K562 (cell line): ENCODE results near the gene TMEM59. TPM values are rescaled to one million over a fixed set of nuclear protein-coding genes. Genes with fewer than 3 reads are reported as not detected.

Experiments
- ATAC-seq: fragments of 200-7000 bp; cut with Tn5 transposase; 3 replicates; pipeline ENCODE4 v1.9.1; 2020; ENCODE audit warnings: moderate library complexity
- BruUV-seq: library from RNA; stranded (reverse); fragments of 400-500 nt; replicated peaks from 2 replicates; lab custom pipeline; 2021; lab: Mats Ljungman, UMichigan
- CTCF ChIA-PET: fragments of 300-600 bp; formaldehyde crosslinking; extraction: SDS; loops from one replicate; lab custom pipeline; 2021; ENCODE audit warnings: low intra/inter-chr PET ratio; lab: Yijun Ruan, JAX
- POLR2A ChIA-PET: fragments of 300-600, 350-650 bp; sonication (Branson Sonifier 250); formaldehyde crosslinking; extraction: SDS; loops from one replicate; lab custom pipeline; 2021; ENCODE audit warnings: antibody characterized with exemption, inconsistent platforms; lab: Yijun Ruan, JAX
- DNase-seq, 4 experiments: peaks; one replicate each; pipeline versions ENCODE4 v3.0.0 to v3.0.0-alpha.2; 2011 to 2018; ENCODE audit warnings: low spot score in 3 of 4, mixed read lengths in 3 of 4; ENCODE audit errors: extremely low read depth in 1 of 4
- FAIRE-seq: peaks from 2 replicates; lab custom pipeline; 2011; peaks lifted over from hg19 to GRCh38; lab: Jason Lieb, UNC
- H2AFZ ChIP-seq: 2 replicates; pipeline ENCODE4 v1.6.0; 2011; ENCODE audit warnings: low read depth, low read length, control low read depth, inconsistent platforms
- H3K27ac ChIP-seq: fragments of 200-600 bp; 3 replicates; pipeline ENCODE4 v1.8.0; 2011; ENCODE audit warnings: low read depth, mild to moderate bottlenecking, control low read depth, inconsistent platforms, low read length, moderate library complexity, mixed read lengths; ENCODE audit errors: extremely low read depth
- H3K27me3 ChIP-seq, 2 experiments: fragments of 300-600 bp in 1 of 2; 2 replicates in 1 of 2; 3 replicates in 1 of 2; pipeline versions ENCODE4 v1.6.0 to v1.8.0; 2011; ENCODE audit warnings: inconsistent platforms in 2 of 2, low read length in 2 of 2, mild to moderate bottlenecking in 1 of 2, mixed read lengths in 1 of 2, moderate library complexity in 1 of 2; ENCODE audit not compliant: control insufficient read depth in 2 of 2, insufficient read depth in 2 of 2
- H3K36me3 ChIP-seq: fragments of 300-600 bp; 3 replicates; pipeline ENCODE4 v1.8.0; 2011; ENCODE audit warnings: mild to moderate bottlenecking, low read length, inconsistent platforms; ENCODE audit not compliant: control insufficient read depth, insufficient read depth
- H3K4me1 ChIP-seq, 2 experiments: fragments of 200-600 bp in 1 of 2; replicated peaks in 1 of 2; 2 replicates in 1 of 2; 3 replicates in 1 of 2; pipeline versions ENCODE4 v1.5.1 to v1.8.0; 2011; ENCODE audit warnings: inconsistent platforms in 2 of 2, low read length in 2 of 2, mild to moderate bottlenecking in 1 of 2, mixed read lengths in 1 of 2, moderate library complexity in 1 of 2; ENCODE audit not compliant: control insufficient read depth in 2 of 2, insufficient read depth in 2 of 2
- H3K4me2 ChIP-seq: 2 replicates; pipeline ENCODE4 v1.6.1; 2011; ENCODE audit warnings: low read length, control low read depth, inconsistent platforms, mixed read lengths; ENCODE audit not compliant: insufficient read depth
- H3K4me3 ChIP-seq: fragments of 200-600 bp; sonication (generic), shearing (Covaris generic); 2 replicates; pipeline ENCODE4 v1.5.1; 2016; ENCODE audit warnings: control low read depth, inconsistent platforms
- H3K79me2 ChIP-seq: fragments of 200-600 bp; 3 replicates; pipeline ENCODE4 v1.8.0; 2011; ENCODE audit warnings: low read length, inconsistent platforms; ENCODE audit not compliant: control insufficient read depth, insufficient read depth
- H3K9ac ChIP-seq, 2 experiments: 2 replicates each; pipeline versions ENCODE4 v1.6.0 to v1.6.1; 2011; ENCODE audit warnings: low read depth in 2 of 2, low read length in 2 of 2, control low read depth in 1 of 2, inconsistent platforms in 1 of 2, mild to moderate bottlenecking in 1 of 2, mixed read lengths in 1 of 2; ENCODE audit not compliant: insufficient read depth in 1 of 2
- H3K9me1 ChIP-seq: one replicate; pipeline ENCODE4 v1.6.0; 2011; ENCODE audit warnings: inconsistent platforms, mild to moderate bottlenecking, low read length, moderate library complexity; ENCODE audit not compliant: control insufficient read depth, insufficient read depth
- H3K9me3 ChIP-seq: replicated peaks from 2 replicates; pipeline ENCODE4 v1.5.1; 2011; ENCODE audit warnings: low read depth, low read length, inconsistent platforms; ENCODE audit not compliant: control insufficient read depth, insufficient read depth
- H4K20me1 ChIP-seq: replicated peaks from 2 replicates; pipeline ENCODE4 v1.6.1; 2011; ENCODE audit warnings: low read length, inconsistent platforms, mixed read lengths; ENCODE audit not compliant: control insufficient read depth, insufficient read depth
- CEBPG ChIP-seq, 3 experiments: fragments of 200-800 bp in 1 of 3; sonication (Bioruptor generic) in 1 of 3; sonication (generic) in 1 of 3; formaldehyde crosslinking in 1 of 3; IDR thresholded peaks in 2 of 3; conservative IDR thresholded peaks in 1 of 3; 2 replicates each; pipeline versions ENCODE4 v1.6.1 to v1.8.0; 2016 to 2022; ENCODE audit warnings: missing compliant biosample characterization in 2 of 3, missing genetic modification characterization in 2 of 3, mild to moderate bottlenecking in 1 of 3, missing genetic modification reagents in 1 of 3
- FOXK1 ChIP-seq: sonication (generic); formaldehyde crosslinking; IDR thresholded peaks from 2 replicates; pipeline ENCODE4 v1.8.0; 2022; ENCODE audit warnings: missing genetic modification reagents, mild to moderate bottlenecking, borderline replicate concordance
- GABPA ChIP-seq: fragments of 200-800 bp; sonication (Bioruptor generic); conservative IDR thresholded peaks from 2 replicates; pipeline ENCODE4 v1.6.1; 2016; ENCODE audit warnings: low read depth, missing genetic modification characterization, missing compliant biosample characterization
- HOXB6 ChIP-seq: fragments of 250-450 bp; sonication (Bioruptor Pico); IDR thresholded peaks from 2 replicates; pipeline ENCODE4 v1.5.1; 2022; ENCODE audit warnings: mild to moderate bottlenecking, borderline replicate concordance
- MAX ChIP-seq: sonication (generic); formaldehyde crosslinking; IDR thresholded peaks from 2 replicates; pipeline ENCODE4 v1.9.0; 2022; ENCODE audit warnings: mild to moderate bottlenecking, missing genetic modification reagents
- MCM5 ChIP-seq: fragments of 450-650 bp; IDR thresholded peaks from 2 replicates; pipeline ENCODE4 v1.6.1; 2016; ENCODE audit warnings: low read depth
- NELFE ChIP-seq: IDR thresholded peaks from 2 replicates; pipeline ENCODE4 v1.6.1; 2011; ENCODE audit warnings: mild to moderate bottlenecking; ENCODE audit not compliant: insufficient read depth, insufficient read length
- NR2C2 ChIP-seq, 2 experiments: fragments of 200-800 bp in 1 of 2; sonication (Bioruptor generic) in 1 of 2; sonication (generic) in 1 of 2; formaldehyde crosslinking in 1 of 2; IDR thresholded peaks; 2 replicates each; pipeline versions ENCODE4 v1.6.1 to v1.8.0; 2016 to 2022; ENCODE audit warnings: mild to moderate bottlenecking in 1 of 2, missing compliant biosample characterization in 1 of 2, missing genetic modification characterization in 1 of 2, missing genetic modification reagents in 1 of 2
- NRF1 ChIP-seq, 2 experiments: fragments of 450-650 bp; IDR thresholded peaks in 1 of 2; conservative IDR thresholded peaks in 1 of 2; 2 replicates each; pipeline ENCODE4 v1.6.1; 2014; ENCODE audit warnings: mild to moderate bottlenecking in 2 of 2
- SAP30 ChIP-seq: fragments of 200-600 bp; sonication (generic); IDR thresholded peaks from 2 replicates; pipeline ENCODE4 v1.6.1; 2012; ENCODE audit warnings: borderline replicate concordance, low read depth, mild to moderate bottlenecking, moderate library complexity, low read length, control low read depth, inconsistent platforms; ENCODE audit not compliant: insufficient read depth, poor library complexity, severe bottlenecking
- ZFP30 ChIP-seq: fragments of 250-450 bp; sonication (Bioruptor Pico); IDR thresholded peaks from 2 replicates; pipeline ENCODE4 v1.8.0; 2022; ENCODE audit warnings: moderate library complexity, mild to moderate bottlenecking, inconsistent platforms, borderline replicate concordance
- ZFPM2 ChIP-seq: fragments of 250-450 bp; sonication (Bioruptor Pico); IDR thresholded peaks from 2 replicates; pipeline ENCODE4 v1.5.1; 2022; ENCODE audit warnings: mild to moderate bottlenecking
- ZNF239 ChIP-seq: fragments of 250-450 bp; sonication (Bioruptor Pico); IDR thresholded peaks from 2 replicates; pipeline ENCODE4 v1.4.0; 2020; ENCODE audit warnings: mild to moderate bottlenecking
- WGBS: fragments of 100-300 bp; shearing (Covaris generic); methylation state at CpG from one replicate; pipeline ENCODE4 v1.1.6; 2016; ENCODE audit warnings: low coverage, mixed read lengths; ENCODE audit not compliant: insufficient coverage; ENCODE audit errors: missing lambda C conversion rate; 5-methylcytosine and 5-hydroxymethylcytosine counted together
- in situ Hi-C: fragments of 300-500 bp; cut with MboI; formaldehyde crosslinking; loops from 4 replicates; pipeline ENCODE4 v1.15.0; 2018; ENCODE audit warnings: inconsistent platforms, mixed read lengths
- intact Hi-C: fragments of 100-400 bp; cut with micrococcal nuclease; formaldehyde crosslinking; loops from 2 replicates; pipeline ENCODE4 v1.14.2; 2022
- polyA plus RNA-seq, 8 experiments: library from polyadenylated mRNA; depleted of rRNA in 4 of 8; stranded (reverse) in 5 of 8; unstranded in 3 of 8; fragments of >200 nt; fragmentation: Nextera tagmentation in 2 of 8; fragmentation: Illumina TruSeq in 1 of 8; extraction: Ambion mirVana in 2 of 8; extraction: Trizol in 1 of 8; gene quantifications; 2 replicates each; pipeline versions ENCODE4 v1.2.1 to v1.2.3, GENCODE V29; 2011 to 2014; ENCODE audit warnings: inconsistent platforms in 1 of 8, missing spikeins in 1 of 8
- total RNA-seq, 7 experiments: library from RNA; depleted of rRNA in 6 of 7; stranded (reverse); fragments of >200 nt in 6 of 7; fragmentation: Illumina TruSeq in 2 of 7; extraction: Trizol in 2 of 7; gene quantifications; 2 replicates each; pipeline versions ENCODE4 v1.2.1 to v1.2.3, GENCODE V29; 2011 to 2021; ENCODE audit warnings: low replicate concordance in 1 of 7
- TF ChIP-seq, protein P1 (sequence below), 3 experiments: fragments of 200-800 bp in 1 of 3; fragments of 250-450 bp in 1 of 3; fragments of 450-650 bp in 1 of 3; sonication (Bioruptor Pico) in 1 of 3; sonication (Bioruptor generic) in 1 of 3; formaldehyde crosslinking in 1 of 3; IDR thresholded peaks; 2 replicates each; pipeline versions ENCODE4 v1.6.1 to v1.8.0; 2016 to 2022; ENCODE audit warnings: mild to moderate bottlenecking in 2 of 3, missing genetic modification characterization in 2 of 3, missing compliant biosample characterization in 1 of 3, moderate library complexity in 1 of 3

The TMEM59 gene
- total and polyA plus RNA-seq, 9 of the 15 experiments (the other 6 are each of a cell fraction or from before 2014, with no cell fraction given) = 93.1 to 316 (median 151) TPM

DNA sequence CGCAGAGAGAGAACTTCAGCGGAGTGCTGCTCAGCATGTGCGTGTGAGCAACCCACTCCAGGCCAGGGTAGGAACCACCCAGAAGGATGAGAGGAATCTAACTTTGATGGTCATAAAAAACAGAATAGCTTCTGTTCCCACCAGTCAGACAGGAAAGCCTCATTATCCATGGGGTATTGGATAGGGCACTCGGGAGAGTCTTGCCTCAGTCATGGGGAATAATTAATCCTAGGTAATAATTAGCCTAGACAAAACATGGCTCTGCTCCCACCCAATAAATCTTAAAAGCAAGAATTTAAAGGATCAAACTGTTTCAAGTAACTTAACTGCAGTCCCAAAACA is 70.3 kb downstream of the TMEM59 start (continued):
- TF ChIP-seq MAX (CRISPR knock-in tag) (0 out of 2 replicates have a peak, but pooled peaks have one; percentile 9), ZFPM2 (CRISPR knock-in tag) (no peak), HOXB6 (CRISPR knock-in tag) (no peak), NR2C2 (CRISPR knock-in tag; IDR thresholded peaks at IDR 0.05) (no peak), NR2C2 (tag; IDR thresholded peaks at IDR 0.05) (no peak), ZFP30 (no peak), GABPA (0 out of 2 replicates have a peak, but pooled peaks have one; percentile 3), ZNF239 (CRISPR knock-in tag) (no peak), FOXK1 (CRISPR knock-in tag) (no peak)

GRCh38 chr1:53982034-53982762 is 70.8 kb downstream of the TMEM59 start:
- no peaks in the 10 kb centered on the region for H3K9me3 ChIP-seq
- DNase-seq (peak in 2 of 4 experiments; percentile 32 to 36), ATAC-seq (peak; percentile 60), FAIRE-seq (no peak)
- H4K20me1 ChIP-seq = no peaks in the 10 kb centered on the region
- ChIA-PET POLR2A (interaction anchor here (0.6 to 1.7 kb wide), 4 partner anchors 10 to 162 kb away, joined by 3 to 10 read pairs (median 3); no protein-coding TSS in a partner anchor), CTCF (no interaction called here)
- no peaks in the 10 kb centered on the region for H3K79me2 ChIP-seq
- H3K4me3 ChIP-seq = 0 out of 2 replicates have a peak overlapping the region, but pooled peaks have one; percentile 6
- H3K4me2 ChIP-seq = peak overlapping the region; percentile 67
- H3K9me1 ChIP-seq = no peaks in the 10 kb centered on the region
- H3K27me3 ChIP-seq = no peaks in the 10 kb centered on the region
- H3K36me3 ChIP-seq = no peaks in the 10 kb centered on the region
- H3K9ac ChIP-seq = peak overlapping the region; percentile 32 to 86; a peak in 3 of 4 replicates
- WGBS = 26% methylated on average over 18 of the region's 20 CpGs
- peaks cover 4 to 9% of the 10 kb centered on the region in 2 experiments; a peak in 4 of 5 replicates for H3K4me1 ChIP-seq
- H3K27ac ChIP-seq = peak overlapping the region; percentile 40; the same call in 2 of the 3 replicates
- TSS peak; percentile 56 for BruUV-seq
- intact Hi-C loops = no loop called here
- in situ Hi-C loops = no loop called here
- H2AFZ ChIP-seq = peak overlapping the region; percentile 96
- TF ChIP-seq, protein P1, sequence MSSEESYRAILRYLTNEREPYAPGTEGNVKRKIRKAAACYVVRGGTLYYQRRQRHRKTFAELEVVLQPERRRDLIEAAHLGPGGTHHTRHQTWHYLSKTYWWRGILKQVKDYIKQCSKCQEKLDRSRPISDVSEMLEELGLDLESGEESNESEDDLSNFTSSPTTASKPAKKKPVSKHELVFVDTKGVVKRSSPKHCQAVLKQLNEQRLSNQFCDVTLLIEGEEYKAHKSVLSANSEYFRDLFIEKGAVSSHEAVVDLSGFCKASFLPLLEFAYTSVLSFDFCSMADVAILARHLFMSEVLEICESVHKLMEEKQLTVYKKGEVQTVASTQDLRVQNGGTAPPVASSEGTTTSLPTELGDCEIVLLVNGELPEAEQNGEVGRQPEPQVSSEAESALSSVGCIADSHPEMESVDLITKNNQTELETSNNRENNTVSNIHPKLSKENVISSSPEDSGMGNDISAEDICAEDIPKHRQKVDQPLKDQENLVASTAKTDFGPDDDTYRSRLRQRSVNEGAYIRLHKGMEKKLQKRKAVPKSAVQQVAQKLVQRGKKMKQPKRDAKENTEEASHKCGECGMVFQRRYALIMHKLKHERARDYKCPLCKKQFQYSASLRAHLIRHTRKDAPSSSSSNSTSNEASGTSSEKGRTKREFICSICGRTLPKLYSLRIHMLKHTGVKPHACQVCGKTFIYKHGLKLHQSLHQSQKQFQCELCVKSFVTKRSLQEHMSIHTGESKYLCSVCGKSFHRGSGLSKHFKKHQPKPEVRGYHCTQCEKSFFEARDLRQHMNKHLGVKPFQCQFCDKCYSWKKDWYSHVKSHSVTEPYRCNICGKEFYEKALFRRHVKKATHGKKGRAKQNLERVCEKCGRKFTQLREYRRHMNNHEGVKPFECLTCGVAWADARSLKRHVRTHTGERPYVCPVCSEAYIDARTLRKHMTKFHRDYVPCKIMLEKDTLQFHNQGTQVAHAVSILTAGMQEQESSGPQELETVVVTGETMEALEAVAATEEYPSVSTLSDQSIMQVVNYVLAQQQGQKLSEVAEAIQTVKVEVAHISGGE (CRISPR knock-in tag; IDR thresholded peaks at IDR 0.05) = peak in 1 of 3 experiments; percentile 86; a peak in 2 of 6 replicates
- no peak for TF ChIP-seq NELFE
- TF ChIP-seq SAP30 = no peak
- 0 out of 2 replicates have a peak, but pooled peaks have one; percentile 26 for TF ChIP-seq GABPA
- TF ChIP-seq MCM5 = no peak
- peak in 1 of 2 experiments; percentile 18; a peak in 1 of 4 replicates for TF ChIP-seq NRF1 (conservative IDR thresholded peaks at IDR 0.05 in 1 of 2, IDR thresholded peaks at IDR 0.05 in 1 of 2)
- TF ChIP-seq CEBPG (CRISPR knock-in tag; IDR thresholded peaks at IDR 0.05) = peak; percentile 67; the same call in 1 of the 2 replicates
- peak; percentile 79 to 84 for TF ChIP-seq CEBPG (tag; conservative IDR thresholded peaks at IDR 0.05 in 1 of 2, IDR thresholded peaks at IDR 0.05 in 1 of 2)
